IMR-90 (cell line): ENCODE measurements around the gene RETREG1. TPM values are rescaled to one million over a fixed set of nuclear protein-coding genes. Genes with fewer than 3 reads are reported as not detected.

Experiments
- ATAC-seq: fragments of 200-7000 bp; cut with Tn5 transposase; 2 replicates; pipeline ENCODE4 v1.9.1; 2020; ENCODE audit warnings: low read depth, mild to moderate bottlenecking, moderate library complexity
- Bru-seq: library from RNA; stranded (reverse); fragments of 400-500 nt; gene quantifications from one replicate; lab custom pipeline; 2021; lab: Mats Ljungman, UMichigan
- BruChase-seq, 2 experiments: library from RNA; stranded (reverse); fragments of 400-500 nt; gene quantifications; one replicate each; lab custom pipeline; 2021; lab: Mats Ljungman, UMichigan
- BruUV-seq: library from RNA; stranded (reverse); fragments of 400-500 nt; replicated peaks from 2 replicates; lab custom pipeline; 2021; lab: Mats Ljungman, UMichigan
- CTCF ChIA-PET: fragments of 300-600 bp; formaldehyde crosslinking; extraction: SDS; loops from one replicate; lab custom pipeline; 2021; ENCODE audit warnings: antibody characterized with exemption; lab: Yijun Ruan, JAX
- POLR2A ChIA-PET: fragments of 300-600 bp; sonication (Branson Sonifier 250); formaldehyde crosslinking; loops from one replicate; lab custom pipeline; 2022; ENCODE audit warnings: antibody characterized with exemption; ENCODE audit not compliant: unreplicated experiment; lab: Charles Lee
- DNase-seq: peaks from one replicate; pipeline ENCODE4 v3.0.0; 2013
- H2AFZ ChIP-seq: replicated peaks from 2 replicates; pipeline ENCODE3; 2013; ENCODE audit warnings: low read length, mild to moderate bottlenecking; ENCODE audit not compliant: poor library complexity
- H2AK5ac ChIP-seq: 2 replicates; pipeline ENCODE4 v1.6.1; 2013; ENCODE audit warnings: low read depth, low read length, inconsistent platforms
- H2AK9ac ChIP-seq: replicated peaks from 2 replicates; pipeline ENCODE3; 2013; ENCODE audit warnings: mild to moderate bottlenecking, low read depth, low read length, moderate library complexity; ENCODE audit not compliant: poor library complexity
- H2BK120ac ChIP-seq: 2 replicates; pipeline ENCODE4 v1.6.1; 2013; ENCODE audit warnings: low read depth, low read length, inconsistent platforms
- H2BK15ac ChIP-seq: 3 replicates; pipeline ENCODE4 v1.6.1; 2013; ENCODE audit warnings: low read depth, low read length, inconsistent platforms
- H2BK20ac ChIP-seq: 2 replicates; pipeline ENCODE4 v1.6.1; 2013; ENCODE audit warnings: low read depth, mild to moderate bottlenecking, inconsistent platforms, low read length, moderate library complexity
- H2BK5ac ChIP-seq: 2 replicates; pipeline ENCODE4 v1.6.1; 2013; ENCODE audit warnings: mild to moderate bottlenecking, low read depth, low read length, inconsistent platforms; ENCODE audit not compliant: poor library complexity, severe bottlenecking
- H3K14ac ChIP-seq: replicated peaks from 2 replicates; pipeline ENCODE4 v1.6.1; 2013; ENCODE audit warnings: low read depth, low read length, inconsistent platforms
- H3K18ac ChIP-seq: 2 replicates; pipeline ENCODE4 v1.6.1; 2013; ENCODE audit warnings: low read depth, low read length, control low read depth
- H3K23ac ChIP-seq: 2 replicates; pipeline ENCODE4 v1.6.1; 2013; ENCODE audit warnings: low read depth, low read length, inconsistent platforms
- H3K27ac ChIP-seq: 2 replicates; pipeline ENCODE4 v1.5.1; 2013; ENCODE audit warnings: mild to moderate bottlenecking, control low read depth, low read length; ENCODE audit not compliant: insufficient read depth
- H3K27me3 ChIP-seq: 2 replicates; pipeline ENCODE4 v1.6.1; 2013; ENCODE audit warnings: low read length; ENCODE audit not compliant: control insufficient read depth, insufficient read depth
- H3K36me3 ChIP-seq: 2 replicates; pipeline ENCODE4 v1.6.1; 2013; ENCODE audit warnings: low read length, mixed read lengths; ENCODE audit not compliant: control insufficient read depth, insufficient read depth
- H3K4ac ChIP-seq: 2 replicates; pipeline ENCODE4 v1.6.1; 2013; ENCODE audit warnings: low read depth, low read length, inconsistent platforms
- H3K4me1 ChIP-seq: 2 replicates; pipeline ENCODE4 v1.6.1; 2013; ENCODE audit warnings: low read length, mixed read lengths; ENCODE audit not compliant: control insufficient read depth, insufficient read depth
- H3K4me2 ChIP-seq: 2 replicates; pipeline ENCODE4 v1.6.1; 2013; ENCODE audit warnings: low read depth, mild to moderate bottlenecking, control low read depth, low read length, moderate library complexity
- H3K4me3 ChIP-seq: 2 replicates; pipeline ENCODE4 v1.5.1; 2013; ENCODE audit warnings: low read depth, mild to moderate bottlenecking, control low read depth, low read length, moderate library complexity; ENCODE audit not compliant: insufficient read depth
- H3K56ac ChIP-seq: 2 replicates; pipeline ENCODE4 v1.6.1; 2013; ENCODE audit warnings: low read length, inconsistent platforms; ENCODE audit not compliant: insufficient read depth; ENCODE audit errors: extremely low read depth
- H3K79me1 ChIP-seq, 2 experiments: 2 replicates each; pipeline ENCODE4 v1.6.1; 2013; ENCODE audit warnings: low read length in 2 of 2, inconsistent platforms in 1 of 2, low read depth in 1 of 2
- H3K9ac ChIP-seq: 2 replicates; pipeline ENCODE4 v1.6.1; 2013; ENCODE audit warnings: low read depth, low read length, control low read depth
- H3K9me1 ChIP-seq: 2 replicates; pipeline ENCODE4 v1.6.1; 2013; ENCODE audit warnings: low read length, inconsistent platforms; ENCODE audit not compliant: insufficient read depth
- H3K9me3 ChIP-seq: 2 replicates; pipeline ENCODE4 v1.6.1; 2013; ENCODE audit warnings: low read length; ENCODE audit not compliant: control insufficient read depth, insufficient read depth
- H4K20me1 ChIP-seq: 2 replicates; pipeline ENCODE4 v1.6.1; 2013; ENCODE audit warnings: low read length, inconsistent platforms; ENCODE audit not compliant: insufficient read depth
- H4K5ac ChIP-seq: 2 replicates; pipeline ENCODE4 v1.6.1; 2013; ENCODE audit warnings: mild to moderate bottlenecking, low read depth, low read length, control low read depth
- H4K8ac ChIP-seq, 2 experiments: 2 replicates each; pipeline ENCODE4 v1.6.1; 2013; ENCODE audit warnings: low read depth in 2 of 2, low read length in 2 of 2, control low read depth in 1 of 2, inconsistent platforms in 1 of 2
- H4K91ac ChIP-seq: 2 replicates; pipeline ENCODE4 v1.6.1; 2013; ENCODE audit warnings: low read depth, low read length, inconsistent platforms; ENCODE audit not compliant: insufficient read depth
- CHD1 ChIP-seq: IDR thresholded peaks from 2 replicates; pipeline ENCODE4 v1.6.1; 2012; ENCODE audit warnings: low read depth, low read length, improper control_type of control experiment
- CTCF ChIP-seq: conservative IDR thresholded peaks from 2 replicates; pipeline ENCODE4 v1.5.1; 2012; ENCODE audit warnings: mild to moderate bottlenecking, low read depth, low read length, improper control_type of control experiment
- ELK1 ChIP-seq: fragments of 150-350 bp; IDR thresholded peaks from 2 replicates; pipeline ENCODE4 v1.6.1; 2016; ENCODE audit warnings: low read depth, mild to moderate bottlenecking, low read length, moderate library complexity, borderline replicate concordance
- MAFK ChIP-seq: IDR thresholded peaks from 2 replicates; pipeline ENCODE4 v1.6.1; 2012; ENCODE audit warnings: low read depth, low read length, improper control_type of control experiment
- MAZ ChIP-seq: IDR thresholded peaks from 2 replicates; pipeline ENCODE4 v1.6.1; 2012; ENCODE audit warnings: low read depth, mild to moderate bottlenecking, low read length, improper control_type of control experiment, moderate library complexity, borderline replicate concordance
- POLR2A ChIP-seq: IDR thresholded peaks from 2 replicates; pipeline ENCODE4 v1.6.1; 2012; ENCODE audit warnings: mild to moderate bottlenecking, low read depth, low read length
- WGBS, 2 experiments: methylation state at CpG; one replicate each; pipeline versions ENCODE4 v1.1.5 to v1.1.7; 2013; ENCODE audit warnings: missing lambda C conversion rate in 2 of 2; ENCODE audit not compliant: insufficient read length in 1 of 2; ENCODE audit errors: extremely low coverage in 2 of 2; 5-methylcytosine and 5-hydroxymethylcytosine counted together
- dilution Hi-C: fragments of 300-500 bp; cut with HindIII; formaldehyde crosslinking; loops from one replicate; pipeline ENCODE4 v1.14.3; 2018; ENCODE audit warnings: low sequenced_read_pairs; ENCODE audit not compliant: unreplicated experiment
- in situ Hi-C: fragments of 300-500 bp; cut with MboI; formaldehyde crosslinking; loops from 3 replicates; pipeline ENCODE4 v1.14.3; 2019; ENCODE audit warnings: low sequenced_read_pairs, inconsistent platforms, mixed read lengths
- intact Hi-C: fragments of 100-400 bp; cut with micrococcal nuclease; formaldehyde crosslinking; loops from 2 replicates; pipeline ENCODE4 v1.10.0; 2022
- long read RNA-seq: library from polyadenylated mRNA; unstranded; transcript quantifications from one replicate; pipeline ENCODE4 v2.0.0, GENCODE V29; 2021; ENCODE audit not compliant: unreplicated experiment
- polyA plus RNA-seq, 3 experiments: library from polyadenylated mRNA; depleted of rRNA; stranded (reverse); fragments of >200 nt; gene quantifications; 2 replicates each; pipeline ENCODE4 v1.2.3, GENCODE V29; 2012; ENCODE audit warnings: low replicate concordance in 1 of 3
- total RNA-seq: library from RNA; depleted of rRNA; stranded (reverse); fragments of >200 nt; gene quantifications from 2 replicates; pipeline ENCODE4 v1.2.3, GENCODE V29; 2012; rRNA removed

The RETREG1 gene
- total RNA-seq: not detected in 2 replicates
- polyA plus RNA-seq (2012; rRNA removed): 0.17 TPM in 1 of 2 replicates, not detected in the other
- 0.01 TPM in 1 of 2 replicates, not detected in the other for polyA plus RNA-seq (2012; cell fraction: cytosol; rRNA removed)
- not detected in 2 replicates for polyA plus RNA-seq (2012; cell fraction: nucleus; rRNA removed; ENCODE audit: low replicate concordance)
- Bru-seq, nascent RNA: percentile 11 among the genes with signal in this experiment
- BruChase-seq, experiment 1, labeled RNA remaining after a 6-hour chase: percentile 8 among the genes with signal in this experiment
- BruChase-seq, experiment 2, labeled RNA remaining after a 2-hour chase: percentile 10 among the genes with signal in this experiment
- long read RNA-seq: 0 reads

- H2BK15ac ChIP-seq: no peak within 1 kb of the TSS
- no peaks in the 10 kb centered on the region for H3K9me3 ChIP-seq
- no peak within 1 kb of the TSS for H2AK5ac ChIP-seq
- DNase-seq (no peak), ATAC-seq (peak; percentile 91)
- no peak within 1 kb of the TSS for H3K18ac ChIP-seq
- in situ Hi-C loops (no loop called here), dilution Hi-C loops (no loop called here), intact Hi-C loops (no loop called here)
- H2BK5ac ChIP-seq: no peak within 1 kb of the TSS
- H2AFZ ChIP-seq: peak within 1 kb of the TSS; percentile 84
- ChIA-PET CTCF (interaction anchor here (0.7 kb wide), 1 partner anchor 38 kb away, joined by 3 read pairs; no protein-coding TSS in a partner anchor), POLR2A (no interaction called here)
- BruUV-seq: no TSS peak
- H3K4me1 ChIP-seq: peaks cover 2% of the 10 kb centered on the region; the same call in 1 of the 2 replicates
- no peak within 1 kb of the TSS for H2AK9ac ChIP-seq
- no peak within 1 kb of the TSS for H4K91ac ChIP-seq
- no peak within 1 kb of the TSS for H4K8ac ChIP-seq
- H2BK120ac ChIP-seq: no peak within 1 kb of the TSS
- no peak within 1 kb of the TSS for H3K23ac ChIP-seq
- H4K20me1 ChIP-seq: no peaks in the 10 kb centered on the region
- H3K36me3 ChIP-seq: no peaks in the 10 kb centered on the region
- H3K4ac ChIP-seq: no peak within 1 kb of the TSS
- H4K5ac ChIP-seq: no peak within 1 kb of the TSS
- peaks cover 59% of the 10 kb centered on the region for H3K27me3 ChIP-seq
- WGBS, 2 experiments: 1% methylated on average over 27 of the region's 86 CpGs; no CpG with 5 or more reads in 1 of the 2 experiments
- H3K27ac ChIP-seq: no peak within 1 kb of the TSS
- H3K56ac ChIP-seq: no peak within 1 kb of the TSS
- H3K4me2 ChIP-seq: peak within 1 kb of the TSS; percentile 60
- H3K9ac ChIP-seq: no peak within 1 kb of the TSS
- H3K9me1 ChIP-seq: no peaks in the 10 kb centered on the region
- H2BK20ac ChIP-seq: no peak within 1 kb of the TSS
- H3K79me1 ChIP-seq: no peaks in the 10 kb centered on the region
- H3K4me3 ChIP-seq: peak within 1 kb of the TSS; percentile 45
- TF ChIP-seq MAZ (no peak), POLR2A (no peak), CTCF (no peak), ELK1 (no peak), CHD1 (no peak), MAFK (no peak)
- no peak within 1 kb of the TSS for H3K14ac ChIP-seq
These were observed at the start of gene RETREG1 for GRCh38 chr5:16616536-16617273. TSS of gene RETREG1 (minus strand) at chr5:16616997. CDS start at chr5:16616971, 26 bp downstream.
